GM23338 (cell line): ENCODE data around the gene RNF19B. TPM values are rescaled to one million over a fixed set of nuclear protein-coding genes. Genes with fewer than 3 reads are reported as not detected.

Experiments
- ATAC-seq: fragments of 200-7000 bp; cut with Tn5 transposase; 3 replicates; pipeline ENCODE4 v1.9.1; 2020
- DNase-seq: peaks from one replicate; pipeline ENCODE4 v3.0.0-alpha.2; 2015; ENCODE audit warnings: low spot score
- H2AFZ ChIP-seq: fragments of 200-600 bp; sonication (generic); 2 replicates; pipeline ENCODE4 v1.8.0; 2016; ENCODE audit warnings: antibody characterized with exemption, mild to moderate bottlenecking, moderate library complexity
- H3F3A ChIP-seq: fragments of 200-600 bp; sonication (generic); replicated peaks from 2 replicates; pipeline ENCODE4 v1.8.0; 2017; ENCODE audit warnings: antibody characterized with exemption, mixed run types, low read depth
- H3K27ac ChIP-seq: fragments of 200-600 bp; sonication (generic); 2 replicates; pipeline ENCODE4 v1.6.1; 2016; ENCODE audit warnings: low read depth
- H3K27me3 ChIP-seq: fragments of 200-600 bp; sonication (generic); 2 replicates; pipeline ENCODE4 v1.8.0; 2016; ENCODE audit warnings: mild to moderate bottlenecking, mixed run types, moderate library complexity; ENCODE audit not compliant: insufficient read depth
- H3K36me3 ChIP-seq: fragments of 200-600 bp; sonication (generic); 2 replicates; pipeline ENCODE4 v1.8.0; 2016; ENCODE audit warnings: mild to moderate bottlenecking; ENCODE audit not compliant: insufficient read depth
- H3K4me1 ChIP-seq: fragments of 200-600 bp; sonication (generic); 2 replicates; pipeline ENCODE4 v1.8.0; 2016; ENCODE audit warnings: mild to moderate bottlenecking, moderate library complexity; ENCODE audit not compliant: insufficient read depth
- H3K4me2 ChIP-seq: fragments of 200-600 bp; sonication (generic); 2 replicates; pipeline ENCODE4 v1.7.1; 2017; ENCODE audit warnings: mixed run types
- H3K4me3 ChIP-seq: fragments of 200-600 bp; sonication (generic); 2 replicates; pipeline ENCODE4 v1.6.1; 2016; ENCODE audit warnings: mixed run types
- H3K79me2 ChIP-seq: fragments of 200-600 bp; sonication (generic); replicated peaks from 2 replicates; pipeline ENCODE4 v1.8.0; 2017; ENCODE audit warnings: mild to moderate bottlenecking; ENCODE audit not compliant: insufficient read depth
- H3K9me2 ChIP-seq: fragments of 200-600 bp; sonication (generic); 2 replicates; pipeline ENCODE4 v1.8.0; 2017; ENCODE audit not compliant: insufficient read depth
- H4K20me1 ChIP-seq: fragments of 200-600 bp; sonication (generic); replicated peaks from 2 replicates; pipeline ENCODE4 v1.8.0; 2017; ENCODE audit warnings: mild to moderate bottlenecking; ENCODE audit not compliant: insufficient read depth
- H3K27ac Mint-ChIP-seq: 2 replicates; pipeline ENCODE4 v1.8.0; 2020; ENCODE audit warnings: inconsistent platforms, mild to moderate bottlenecking, moderate library complexity, mixed read lengths
- H3K27me3 Mint-ChIP-seq: 3 replicates; pipeline ENCODE4 v1.8.0; 2022; ENCODE audit warnings: low read depth, mild to moderate bottlenecking, moderate library complexity, mixed read lengths, inconsistent platforms; ENCODE audit not compliant: insufficient read depth, poor library complexity
- H3K36me3 Mint-ChIP-seq: 3 replicates; pipeline ENCODE4 v1.8.0; 2021; ENCODE audit warnings: low read depth, mild to moderate bottlenecking, inconsistent platforms, moderate library complexity, mixed read lengths
- H3K4me1 Mint-ChIP-seq: 3 replicates; pipeline ENCODE4 v1.8.0; 2020; ENCODE audit warnings: mild to moderate bottlenecking, inconsistent platforms, mixed read lengths
- H3K4me3 Mint-ChIP-seq: 3 replicates; pipeline ENCODE4 v1.8.0; 2021; ENCODE audit warnings: moderate library complexity, mild to moderate bottlenecking, inconsistent platforms, mixed read lengths
- H3K9me3 Mint-ChIP-seq: 3 replicates; pipeline ENCODE4 v1.8.0; 2020; ENCODE audit warnings: moderate library complexity, mild to moderate bottlenecking, inconsistent platforms, mixed read lengths
- CREB1 ChIP-seq: fragments of 250-450 bp; sonication (Bioruptor Pico); IDR thresholded peaks from 2 replicates; pipeline ENCODE4 v1.5.0; 2020; ENCODE audit warnings: low read depth, mild to moderate bottlenecking, moderate library complexity
- CTCF ChIP-seq, 2 experiments: fragments of 200-600 bp in 1 of 2; sonication (generic) in 1 of 2; conservative IDR thresholded peaks; 2 replicates each; pipeline versions ENCODE4 v1.5.1 to v1.6.1; 2016 to 2017; ENCODE audit warnings: antibody characterized with exemption in 2 of 2, low read depth in 2 of 2, mild to moderate bottlenecking in 2 of 2, moderate library complexity in 1 of 2
- ETS1 ChIP-seq: IDR thresholded peaks from 2 replicates; pipeline ENCODE4 v1.6.1; 2016; ENCODE audit warnings: antibody characterized with exemption
- EZH2 ChIP-seq: fragments of 200-600 bp; sonication (generic); IDR thresholded peaks from one replicate; pipeline ENCODE4 v1.8.0; 2017; ENCODE audit warnings: antibody characterized with exemption, mild to moderate bottlenecking, low read depth; ENCODE audit not compliant: unreplicated experiment
- EZH2phosphoT487 ChIP-seq: fragments of 200-600 bp; sonication (generic); IDR thresholded peaks from one replicate; pipeline ENCODE4 v1.8.1; 2018; ENCODE audit warnings: antibody characterized with exemption; ENCODE audit not compliant: unreplicated experiment
- JUNB ChIP-seq: IDR thresholded peaks from one replicate; pipeline ENCODE4 v1.6.1; 2016; ENCODE audit warnings: antibody characterized with exemption; ENCODE audit not compliant: unreplicated experiment
- NANOG ChIP-seq: IDR thresholded peaks from 2 replicates; pipeline ENCODE4 v1.6.1; 2016; ENCODE audit warnings: antibody characterized with exemption, borderline replicate concordance
- POLR2AphosphoS5 ChIP-seq: IDR thresholded peaks from 2 replicates; pipeline ENCODE4 v1.6.1; 2016; ENCODE audit warnings: antibody characterized with exemption, low read depth
- REST ChIP-seq: IDR thresholded peaks from one replicate; pipeline ENCODE4 v1.6.1; 2018; ENCODE audit warnings: antibody characterized with exemption; ENCODE audit not compliant: unreplicated experiment
- STAT1 ChIP-seq: IDR thresholded peaks from one replicate; pipeline ENCODE4 v1.6.1; 2016; ENCODE audit warnings: antibody characterized with exemption; ENCODE audit not compliant: unreplicated experiment
- ZNF114 ChIP-seq: fragments of 250-450 bp; sonication (Bioruptor Pico); IDR thresholded peaks from 2 replicates; pipeline ENCODE4 v1.5.0; 2020; ENCODE audit warnings: mild to moderate bottlenecking, moderate library complexity
- ZNF462 ChIP-seq: fragments of 250-450 bp; sonication (Bioruptor Pico); IDR thresholded peaks from 2 replicates; pipeline ENCODE4 v1.5.0; 2020; ENCODE audit warnings: mild to moderate bottlenecking, moderate library complexity
- polyA plus RNA-seq: library from polyadenylated mRNA; unstranded; fragments of >200 nt; fragmentation: Nextera tagmentation; extraction: Ambion mirVana; gene quantifications from 2 replicates; pipeline ENCODE4 v1.2.1, GENCODE V29; 2016
- total RNA-seq: library from RNA; depleted of rRNA; stranded (reverse); fragments of >200 nt; shearing (Covaris generic); gene quantifications from 2 replicates; pipeline ENCODE4 v1.2.3, GENCODE V29; 2014

The RNF19B gene
- total and polyA plus RNA-seq, 2 experiments from 2014 or later, result 2.9 to 11.9 TPM

GRCh38 chr1:33012165-33012564, 47.6 kb upstream of the RNF19B start:
- Mint-ChIP-seq H3K9me3 (no peaks in the 10 kb centered on the region; the same call in 2 of the 3 replicates), H3K4me1 (peaks cover 8% of the 10 kb centered on the region), H3K27me3 (no peaks in the 10 kb centered on the region), H3K36me3 (peaks cover 61% of the 10 kb centered on the region), H3K27ac (no peak overlapping the region), H3K4me3 (no peak overlapping the region)
- Histone ChIP-seq H3K27me3 (no peaks in the 10 kb centered on the region), H3K36me3 (peaks cover 54% of the 10 kb centered on the region), H2AFZ (no peak overlapping the region), H3K9me2 (no peaks in the 10 kb centered on the region), H3K79me2 (no peaks in the 10 kb centered on the region), H3K4me3 (no peak overlapping the region), H4K20me1 (peaks cover 24% of the 10 kb centered on the region), H3K4me2 (no peak overlapping the region), H3K27ac (no peak overlapping the region), H3F3A (0 out of 2 replicates have a peak, but pooled peaks cover 3% of the 10 kb centered on the region), H3K4me1 (no peaks in the 10 kb centered on the region; the same call in 1 of the 2 replicates)
- no peak for TF ChIP-seq STAT1
- no peak for TF ChIP-seq EZH2phosphoT487
- no peak for TF ChIP-seq EZH2
- no peak for TF ChIP-seq CTCF (conservative IDR thresholded peaks at IDR 0.05; ENCODE audit: low read depth in 2 of 2)
- TF ChIP-seq ZNF114 (CRISPR knock-in tag), result no peak
- no peak for TF ChIP-seq CREB1 (CRISPR knock-in tag)
- no peak for TF ChIP-seq ETS1
- no peak for TF ChIP-seq REST
- TF ChIP-seq POLR2AphosphoS5, result no peak
- TF ChIP-seq NANOG, result no peak
- TF ChIP-seq JUNB, result no peak
- no peak for TF ChIP-seq ZNF462 (CRISPR knock-in tag)
- no peak for ATAC-seq
- DNase-seq, result no peak
